ENCODE results near the gene IL6.

DNA sequence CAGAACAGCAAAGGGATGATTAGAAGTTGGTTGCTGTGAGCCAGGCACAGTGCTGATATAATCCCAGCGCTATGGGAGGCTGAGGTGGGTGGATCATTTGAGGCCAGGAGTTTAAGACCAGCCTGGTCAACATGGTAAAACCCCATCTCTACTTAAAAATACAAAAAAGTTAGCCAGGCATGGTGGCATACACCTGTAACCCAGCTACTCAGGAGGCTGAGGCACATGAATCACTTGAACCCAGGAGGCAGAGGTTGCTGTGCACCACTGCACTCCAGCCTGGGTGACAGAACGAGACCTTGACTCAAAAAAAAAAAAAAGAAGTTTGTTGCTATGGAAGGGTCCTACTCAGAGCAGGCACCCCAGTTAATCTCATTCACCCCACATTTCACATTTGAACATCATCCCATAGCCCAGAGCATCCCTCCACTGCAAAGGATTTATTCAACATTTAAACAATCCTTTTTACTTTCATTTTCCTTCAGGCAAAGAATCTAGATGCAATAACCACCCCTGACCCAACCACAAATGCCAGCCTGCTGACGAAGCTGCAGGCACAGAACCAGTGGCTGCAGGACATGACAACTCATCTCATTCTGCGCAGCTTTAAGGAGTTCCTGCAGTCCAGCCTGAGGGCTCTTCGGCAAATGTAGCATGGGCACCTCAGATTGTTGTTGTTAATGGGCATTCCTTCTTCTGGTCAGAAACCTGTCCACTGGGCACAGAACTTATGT is 4.1 kb downstream of the IL6 start:
- no peak for TF ChIP-seq SUZ12 (IDR thresholded peaks at IDR 0.05; ENCODE audit: extremely low read depth, insufficient read depth, insufficient read length)
- TF ChIP-seq ZNF274 (IDR thresholded peaks at IDR 0.05; ENCODE audit: low read depth, low read length) = no peak
- no peak for TF ChIP-seq YY1 (IDR thresholded peaks at IDR 0.05; ENCODE audit: insufficient read depth, insufficient read length)
